ENCODE measurements around the gene SUPT3H. TPM values are rescaled to one million over a fixed set of nuclear protein-coding genes. Genes with fewer than 3 reads are reported as not detected.

SUPT3H gene
- total and polyA plus RNA-seq, 5 donors, result 3.1 to 4.5 (median 4.1) TPM

GRCh38 chr6:45420083-45420908 is 42.6 kb upstream of the SUPT3H start:
- 8% methylated on average over 40 of the region's 40 CpGs for WGBS
- intact Hi-C loops (cut with DNase I), result loop anchor here in 1 of 4 donors (10.0 kb wide), 1 partner anchor 295 kb away; no protein-coding TSS in a partner anchor
- H3K4me1 ChIP-seq (ENCODE audit: control insufficient read depth, insufficient read depth, low read length), result no peaks in the 10 kb centered on the region
- H3K4me3 ChIP-seq (ENCODE audit: low read length), result peak overlapping the region; percentile 36
- H3K27me3 ChIP-seq (ENCODE audit: control insufficient read depth, insufficient read depth), result no peaks in the 10 kb centered on the region
- peak; percentile 15 to 56 (median 24) for DNase-seq
- ATAC-seq, result no peak
- H3K9me3 ChIP-seq (ENCODE audit: control insufficient read depth, low read length), result no peaks in the 10 kb centered on the region
- no peak overlapping the region for H3K27ac ChIP-seq (ENCODE audit: low read length)

- WGBS, result 6% methylated on average over 38 of the region's 38 CpGs
- intact Hi-C loops (cut with DNase I), result loop anchor here in 1 of 4 donors (10.0 kb wide), 2 partner anchors 295 to 765 kb away; no protein-coding TSS in a partner anchor
- peak overlapping the region; percentile 33 for H3K4me3 ChIP-seq (ENCODE audit: low read length)
Measured at GRCh38 chr6:45419571-45420082, 41.9 kb upstream of the SUPT3H start.

DNA sequence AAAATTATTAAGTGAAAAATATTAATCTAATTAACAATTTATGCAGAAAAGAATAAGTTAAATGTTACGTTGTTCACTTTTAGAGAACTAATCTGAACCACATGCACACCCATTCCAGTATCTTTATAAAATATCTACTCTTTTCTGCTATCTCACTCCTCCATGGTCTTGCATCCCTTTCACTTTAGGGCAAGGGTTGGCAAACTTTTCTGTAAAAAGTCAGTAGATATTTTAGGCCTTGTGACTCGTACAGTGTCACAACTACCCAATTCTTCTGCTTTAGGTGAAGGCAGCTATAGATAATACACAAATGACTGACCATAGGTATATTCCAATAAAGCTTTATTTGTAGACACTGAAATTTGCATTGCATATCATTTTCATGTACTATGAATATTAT is 39.7 kb upstream of the SUPT3H start:
- Histone ChIP-seq H3K9me3 (ENCODE audit: control insufficient read depth, low read length) (no peaks in the 10 kb centered on the region), H3K27ac (ENCODE audit: low read length) (no peak overlapping the region), H3K27me3 (ENCODE audit: control insufficient read depth, insufficient read depth) (no peaks in the 10 kb centered on the region), H3K4me3 (ENCODE audit: low read length) (no peak overlapping the region), H3K4me1 (ENCODE audit: control insufficient read depth, insufficient read depth, low read length) (no peaks in the 10 kb centered on the region)
- intact Hi-C loops (cut with DNase I), result loop anchor here in 1 of 4 donors (10.0 kb wide), 1 partner anchor 763 kb away; no protein-coding TSS in a partner anchor
- ATAC-seq (no peak), DNase-seq (no peak)
- 88% methylated on average over 2 of the region's 2 CpGs for WGBS

More at GRCh38 chr6:45419571-45420082, 41.9 kb upstream of the SUPT3H start:
- DNase-seq (peak; percentile 16 to 77 (median 73)), ATAC-seq (peak; percentile 39 to 54)
- Histone ChIP-seq H3K27ac (ENCODE audit: low read length) (no peak overlapping the region), H3K4me1 (ENCODE audit: control insufficient read depth, insufficient read depth, low read length) (no peaks in the 10 kb centered on the region), H3K9me3 (ENCODE audit: control insufficient read depth, low read length) (no peaks in the 10 kb centered on the region), H3K27me3 (ENCODE audit: control insufficient read depth, insufficient read depth) (no peaks in the 10 kb centered on the region)

DNA sequence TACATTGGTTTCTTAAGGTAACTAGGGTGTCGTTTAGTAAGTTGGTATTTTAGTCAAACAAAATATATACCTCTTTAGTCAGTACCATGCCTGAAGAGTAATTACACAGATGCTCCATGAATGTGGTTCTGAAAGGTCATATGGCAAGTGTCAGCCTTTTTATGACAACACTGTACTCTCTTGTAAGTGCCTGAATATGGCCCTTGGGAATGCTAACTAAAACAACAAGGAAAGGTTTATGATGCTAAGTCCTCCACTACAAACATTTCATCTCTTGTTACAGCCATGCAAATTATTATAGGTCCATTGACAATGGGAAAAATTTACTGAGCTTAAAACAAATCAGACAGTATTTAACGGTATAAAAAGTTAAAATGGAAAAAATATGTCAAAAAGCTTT is 39.0 kb upstream of the SUPT3H start:
- ATAC-seq (no peak), DNase-seq (no peak)
- H3K9me3 ChIP-seq (ENCODE audit: control insufficient read depth, low read length), result no peaks in the 10 kb centered on the region
- WGBS, result 71% methylated on average over 2 of the region's 2 CpGs
- H3K27ac ChIP-seq (ENCODE audit: low read length), result no peak overlapping the region
- no peaks in the 10 kb centered on the region for H3K27me3 ChIP-seq (ENCODE audit: control insufficient read depth, insufficient read depth)
- no peak overlapping the region for H3K4me3 ChIP-seq (ENCODE audit: low read length)
- H3K4me1 ChIP-seq (ENCODE audit: control insufficient read depth, insufficient read depth, low read length), result no peaks in the 10 kb centered on the region
- intact Hi-C loops (cut with DNase I), result loop anchor here in 1 of 4 donors (10.0 kb wide), 1 partner anchor 762 kb away; no protein-coding TSS in a partner anchor

DNA sequence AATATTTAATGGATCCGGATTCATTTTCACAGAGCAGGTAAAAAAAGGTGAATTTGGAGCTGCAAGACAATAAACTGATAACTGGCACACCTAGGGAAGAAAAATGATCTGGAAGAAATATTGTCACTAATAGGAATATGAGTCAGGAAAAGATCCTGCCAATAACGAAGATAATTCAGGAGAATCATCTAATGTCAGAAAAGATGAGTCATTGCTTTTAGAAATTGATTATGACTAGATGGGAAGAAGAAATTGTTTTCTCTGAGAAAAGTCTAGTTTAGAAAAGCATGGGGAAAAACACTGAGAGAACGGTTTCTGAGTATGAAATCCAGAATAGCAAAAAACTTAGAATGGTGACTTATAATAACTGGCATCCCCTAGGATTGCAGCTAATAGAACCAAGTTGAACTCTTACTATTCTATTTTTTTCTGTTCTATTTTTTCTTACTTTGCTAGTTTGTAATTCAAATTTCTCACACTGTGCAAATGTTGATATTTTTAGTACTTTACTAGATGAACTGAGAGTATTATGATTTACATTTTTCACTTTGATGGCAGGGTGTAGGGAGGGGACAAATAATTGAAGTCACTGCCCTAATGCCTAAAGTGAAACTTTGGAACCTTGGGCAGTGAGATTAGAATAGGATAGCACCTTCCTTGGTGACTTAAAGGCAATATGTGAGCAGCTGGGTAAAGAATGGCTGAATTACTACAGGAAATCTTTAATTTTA is 38.2 kb upstream of the SUPT3H start:
- no peak for ATAC-seq
- Histone ChIP-seq H3K9me3 (ENCODE audit: control insufficient read depth, low read length) (no peaks in the 10 kb centered on the region), H3K27ac (ENCODE audit: low read length) (no peak overlapping the region), H3K4me1 (ENCODE audit: control insufficient read depth, insufficient read depth, low read length) (no peaks in the 10 kb centered on the region), H3K27me3 (ENCODE audit: control insufficient read depth, insufficient read depth) (no peaks in the 10 kb centered on the region), H3K4me3 (ENCODE audit: low read length) (no peak overlapping the region)
- intact Hi-C loops (cut with DNase I), result loop anchor here in 1 of 4 donors (10.0 kb wide), 1 partner anchor 761 kb away; no protein-coding TSS in a partner anchor
- 60% methylated on average over 3 of the region's 3 CpGs for WGBS
- no peak for DNase-seq

DNA sequence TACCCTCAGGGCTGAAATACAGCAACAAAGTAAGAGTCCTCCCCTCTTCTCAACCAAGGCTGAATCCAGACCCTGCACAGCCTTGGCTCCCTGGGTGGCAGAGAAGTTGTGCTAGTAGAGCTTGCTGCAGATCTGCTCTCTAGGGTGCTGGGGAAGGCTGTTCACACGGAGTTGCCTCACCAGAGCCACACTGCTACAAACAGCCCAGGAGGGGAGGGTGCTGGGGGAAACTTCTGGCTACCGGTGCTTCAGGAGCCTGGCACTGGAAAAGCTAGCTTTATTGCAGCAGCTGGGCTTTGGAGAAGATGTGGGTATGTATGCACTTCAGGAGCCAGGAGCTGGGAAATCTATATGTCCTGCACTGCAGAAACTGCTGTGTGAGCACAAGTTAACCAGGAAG is 37.6 kb upstream of the SUPT3H start:
- intact Hi-C loops (cut with DNase I), result loop anchor here in 1 of 4 donors (10.0 kb wide), 1 partner anchor 761 kb away; no protein-coding TSS in a partner anchor
- H3K27me3 ChIP-seq (ENCODE audit: control insufficient read depth, insufficient read depth), result no peaks in the 10 kb centered on the region
- no peaks in the 10 kb centered on the region for H3K4me1 ChIP-seq (ENCODE audit: control insufficient read depth, insufficient read depth, low read length)

DNA sequence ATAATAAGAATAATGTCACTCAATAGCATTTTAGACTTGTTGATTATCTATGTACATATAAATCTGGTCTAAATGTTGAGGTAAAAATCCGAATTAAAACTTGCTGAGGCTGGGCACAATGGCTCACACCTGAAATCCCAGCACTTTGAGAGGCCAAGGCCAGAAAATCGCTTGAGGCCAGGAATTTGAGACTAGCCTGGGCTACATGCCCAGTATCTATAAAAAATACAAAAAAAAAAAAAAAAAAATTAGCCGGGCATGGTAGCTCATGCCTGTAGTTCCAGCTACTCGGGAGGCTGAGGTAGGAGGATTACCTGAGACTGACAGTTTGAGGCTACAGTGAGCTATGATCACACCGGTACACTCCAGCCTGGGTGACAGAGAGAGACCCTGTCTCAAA is 34.2 kb upstream of the SUPT3H start:
- no peaks in the 10 kb centered on the region for H3K4me1 ChIP-seq (ENCODE audit: control insufficient read depth, insufficient read depth, low read length)
- intact Hi-C loops (cut with DNase I), result loop anchor here in 1 of 4 donors (10.0 kb wide), 1 partner anchor 757 kb away; no protein-coding TSS in a partner anchor
- ATAC-seq (no peak), DNase-seq (no peak)
- H3K4me3 ChIP-seq (ENCODE audit: low read length), result no peak overlapping the region
- H3K27ac ChIP-seq (ENCODE audit: low read length), result no peak overlapping the region
- WGBS, result 83% methylated on average over 5 of the region's 5 CpGs
- H3K27me3 ChIP-seq (ENCODE audit: control insufficient read depth, insufficient read depth), result no peaks in the 10 kb centered on the region
- H3K9me3 ChIP-seq (ENCODE audit: control insufficient read depth, low read length), result no peaks in the 10 kb centered on the region

More for the DNA sequence above, 37.6 kb upstream of the SUPT3H start:
- Histone ChIP-seq H3K9me3 (ENCODE audit: control insufficient read depth, low read length) (no peaks in the 10 kb centered on the region), H3K4me3 (ENCODE audit: low read length) (no peak overlapping the region), H3K27ac (ENCODE audit: low read length) (no peak overlapping the region)
- DNase-seq, result no peak
- 21% methylated on average over 2 of the region's 2 CpGs for WGBS
- ATAC-seq, result no peak

- Histone ChIP-seq H3K27me3 (ENCODE audit: control insufficient read depth, insufficient read depth) (no peaks in the 10 kb centered on the region), H3K4me3 (ENCODE audit: low read length) (no peak overlapping the region), H3K27ac (ENCODE audit: low read length) (no peak overlapping the region), H3K4me1 (ENCODE audit: control insufficient read depth, insufficient read depth, low read length) (no peaks in the 10 kb centered on the region), H3K9me3 (ENCODE audit: control insufficient read depth, low read length) (no peaks in the 10 kb centered on the region)
- ATAC-seq (no peak), DNase-seq (no peak)
- intact Hi-C loops (cut with DNase I), result no loop called here
- WGBS, result 84% methylated on average over 2 of the region's 2 CpGs
Measured at GRCh38 chr6:45400021-45400420, 22.3 kb upstream of the SUPT3H start.

DNA sequence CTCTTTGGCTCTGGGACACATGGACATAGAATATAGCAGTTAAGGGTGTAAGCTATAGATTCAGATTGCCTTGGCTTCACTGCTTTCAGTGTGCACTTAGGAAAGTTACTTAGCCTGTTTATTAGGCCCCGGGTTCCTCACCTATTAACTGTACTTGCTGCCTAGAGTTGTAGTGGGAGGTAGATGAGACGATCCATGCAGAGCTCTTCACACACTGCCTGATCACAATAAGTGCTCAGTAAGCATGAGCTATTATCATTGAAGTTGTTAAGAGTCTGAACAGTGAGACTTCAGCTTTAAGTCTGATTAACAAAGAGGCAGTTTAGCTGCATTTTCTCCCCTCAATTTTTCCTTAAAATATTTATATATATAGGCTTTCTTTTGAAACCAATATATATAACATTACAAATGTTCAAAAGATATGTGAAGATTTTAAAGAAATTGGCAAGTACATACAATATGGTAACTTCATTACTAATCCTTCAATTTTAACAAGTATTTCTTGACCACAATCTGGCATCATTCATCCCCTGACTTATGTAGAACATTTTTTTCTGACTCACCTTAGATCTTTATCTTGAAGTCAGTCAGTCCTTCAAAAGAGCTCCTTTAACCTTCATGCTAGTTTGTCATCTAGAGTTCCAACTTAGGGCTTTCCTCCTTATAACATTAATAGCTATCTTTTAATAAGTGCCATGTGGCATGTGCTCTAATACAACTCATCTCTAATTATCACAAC is 20.5 kb upstream of the SUPT3H start:
- H3K4me3 ChIP-seq (ENCODE audit: low read length), result no peak overlapping the region
- no peak overlapping the region for H3K27ac ChIP-seq (ENCODE audit: low read length)
- WGBS, result 75% methylated on average over 2 of the region's 2 CpGs
- DNase-seq (no peak), ATAC-seq (no peak)
- intact Hi-C loops (cut with DNase I), result no loop called here
- H3K4me1 ChIP-seq (ENCODE audit: control insufficient read depth, insufficient read depth, low read length), result no peaks in the 10 kb centered on the region
- H3K27me3 ChIP-seq (ENCODE audit: control insufficient read depth, insufficient read depth), result no peaks in the 10 kb centered on the region
- no peaks in the 10 kb centered on the region for H3K9me3 ChIP-seq (ENCODE audit: control insufficient read depth, low read length)

GRCh38 chr6:45394586-45395095 is 16.9 kb upstream of the SUPT3H start:
- H3K4me1 ChIP-seq (ENCODE audit: control insufficient read depth, insufficient read depth, low read length), result no peaks in the 10 kb centered on the region
- no peaks in the 10 kb centered on the region for H3K9me3 ChIP-seq (ENCODE audit: control insufficient read depth, low read length)
- H3K27me3 ChIP-seq (ENCODE audit: control insufficient read depth, insufficient read depth), result no peaks in the 10 kb centered on the region
- H3K27ac ChIP-seq (ENCODE audit: low read length), result no peak overlapping the region
- intact Hi-C loops (cut with DNase I), result no loop called here
- DNase-seq (no peak), ATAC-seq (no peak)
- no peak overlapping the region for H3K4me3 ChIP-seq (ENCODE audit: low read length)
- 70% methylated on average over 4 of the region's 4 CpGs for WGBS
